ENCODE results near the gene PDZD2.
"Not testable (repeated sequence)": the region's sequence is repeated elsewhere in the genome, so short reads cannot be mapped to it uniquely, and the experiment has no call there.

PDZD2 gene

GRCh38 chr5:31639481-31640411 is 815 bp downstream of the PDZD2 start:
- no peak for DNase-seq

- no peak for DNase-seq
Observed at GRCh38 chr5:31640573-31640972, 1.6 kb downstream of the PDZD2 start.

GRCh38 chr5:31641059-31641458 is 2.1 kb downstream of the PDZD2 start:
- DNase-seq, result no peak

GRCh38 chr5:31641575-31641974 is 2.6 kb downstream of the PDZD2 start:
- no peak for DNase-seq

- no peak for DNase-seq
Observed at GRCh38 chr5:31645420-31646081, 6.6 kb downstream of the PDZD2 start.

GRCh38 chr5:31648326-31648725 is 9.4 kb downstream of the PDZD2 start:
- no peak for DNase-seq

- no peak for DNase-seq
Observed at GRCh38 chr5:31651241-31651640, 12.3 kb downstream of the PDZD2 start.

GRCh38 chr5:31655491-31655890 is 16.6 kb downstream of the PDZD2 start:
- DNase-seq, result no peak

- no peak for DNase-seq
Observed at GRCh38 chr5:31656806-31657205, 17.9 kb downstream of the PDZD2 start.

GRCh38 chr5:31657315-31657979 is 18.5 kb downstream of the PDZD2 start:
- no peak for DNase-seq

- no peak for DNase-seq
Observed at GRCh38 chr5:31661257-31661656, 22.3 kb downstream of the PDZD2 start.

- no peak for DNase-seq
Observed at GRCh38 chr5:31663519-31663918, 24.6 kb downstream of the PDZD2 start.

GRCh38 chr5:31664566-31664965 is 25.6 kb downstream of the PDZD2 start:
- no peak for DNase-seq

- no peak for DNase-seq
Observed at GRCh38 chr5:31671339-31671741, 32.4 kb downstream of the PDZD2 start.

GRCh38 chr5:31674371-31674951 is 35.5 kb downstream of the PDZD2 start:
- DNase-seq, result no peak

GRCh38 chr5:31675472-31675871 is 36.5 kb downstream of the PDZD2 start:
- DNase-seq, result no peak

- DNase-seq, result no peak
Observed at GRCh38 chr5:31678180-31678579, 39.2 kb downstream of the PDZD2 start.

- no peak for DNase-seq
Observed at GRCh38 chr5:31680528-31680927, 41.6 kb downstream of the PDZD2 start.

GRCh38 chr5:31682025-31682424 is 43.1 kb downstream of the PDZD2 start:
- DNase-seq, result no peak

GRCh38 chr5:31682851-31683250 is 43.9 kb downstream of the PDZD2 start:
- no peak for DNase-seq

- DNase-seq, result no peak
Observed at GRCh38 chr5:31688515-31689092, 49.7 kb downstream of the PDZD2 start.

- DNase-seq, result not testable (repeated sequence)
Observed at GRCh38 chr5:31691408-31691807, 52.5 kb downstream of the PDZD2 start.
